Measurements from ENCODE around the gene DOCK10.

DOCK10 gene

DNA sequence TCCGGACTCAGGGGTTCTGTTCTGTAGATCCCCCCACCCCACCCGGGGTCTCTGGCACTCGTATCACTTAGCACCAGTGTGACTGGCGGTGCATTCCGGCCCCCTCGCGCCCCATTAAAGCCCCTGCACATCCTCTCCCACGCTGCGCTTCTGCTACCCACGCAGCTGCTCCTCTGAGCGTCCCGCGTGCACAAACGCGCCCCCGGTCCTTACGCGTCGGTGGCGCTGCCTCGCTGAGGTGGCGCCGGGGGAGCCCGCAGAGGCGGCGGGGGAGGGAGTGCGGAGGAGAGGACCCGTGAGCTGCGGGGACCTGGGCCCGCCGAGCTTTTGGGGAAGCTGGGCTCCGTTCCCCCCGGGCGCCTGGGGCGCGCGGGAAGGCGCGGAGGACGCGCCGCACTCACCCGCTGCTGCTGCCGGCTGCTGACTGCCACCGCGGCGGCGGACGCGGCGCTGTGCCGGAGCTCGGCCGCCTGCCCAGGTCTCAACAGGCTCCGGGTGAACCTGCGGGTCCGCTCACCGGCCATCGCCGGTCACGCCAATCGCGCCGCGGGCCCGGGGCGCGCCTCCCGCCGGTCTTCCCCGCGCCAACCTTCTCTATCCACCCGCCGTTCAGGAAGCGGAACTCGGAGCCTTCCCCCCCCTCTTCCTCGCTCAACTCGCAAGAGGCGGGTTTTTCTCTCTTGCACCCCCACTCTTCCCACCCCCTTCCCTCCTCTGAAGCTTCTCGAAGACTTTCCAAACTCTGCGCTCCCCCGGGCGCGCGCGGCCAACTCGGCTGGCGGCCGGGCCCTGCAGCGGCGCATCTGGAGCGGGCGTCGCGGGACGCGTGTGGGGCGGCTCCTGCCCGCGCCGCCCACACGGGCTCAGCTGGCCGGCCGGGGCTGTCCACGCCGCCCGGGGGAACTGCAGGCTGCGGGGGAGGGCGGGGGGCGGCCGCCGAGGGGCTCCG, at the start of gene DOCK10:
DOCK10 (minus strand) TSS at position 618 of the 949 bp plus-strand sequence; CDS start at position 524, 94 bp downstream.
- H3K4me3 ChIP-seq (ENCODE audit: low read depth, low read length) = peak within 1 kb of the TSS; percentile 96
- DNase-seq (ENCODE audit: low read depth) = peak; percentile 52
- TF ChIP-seq, protein P1, sequence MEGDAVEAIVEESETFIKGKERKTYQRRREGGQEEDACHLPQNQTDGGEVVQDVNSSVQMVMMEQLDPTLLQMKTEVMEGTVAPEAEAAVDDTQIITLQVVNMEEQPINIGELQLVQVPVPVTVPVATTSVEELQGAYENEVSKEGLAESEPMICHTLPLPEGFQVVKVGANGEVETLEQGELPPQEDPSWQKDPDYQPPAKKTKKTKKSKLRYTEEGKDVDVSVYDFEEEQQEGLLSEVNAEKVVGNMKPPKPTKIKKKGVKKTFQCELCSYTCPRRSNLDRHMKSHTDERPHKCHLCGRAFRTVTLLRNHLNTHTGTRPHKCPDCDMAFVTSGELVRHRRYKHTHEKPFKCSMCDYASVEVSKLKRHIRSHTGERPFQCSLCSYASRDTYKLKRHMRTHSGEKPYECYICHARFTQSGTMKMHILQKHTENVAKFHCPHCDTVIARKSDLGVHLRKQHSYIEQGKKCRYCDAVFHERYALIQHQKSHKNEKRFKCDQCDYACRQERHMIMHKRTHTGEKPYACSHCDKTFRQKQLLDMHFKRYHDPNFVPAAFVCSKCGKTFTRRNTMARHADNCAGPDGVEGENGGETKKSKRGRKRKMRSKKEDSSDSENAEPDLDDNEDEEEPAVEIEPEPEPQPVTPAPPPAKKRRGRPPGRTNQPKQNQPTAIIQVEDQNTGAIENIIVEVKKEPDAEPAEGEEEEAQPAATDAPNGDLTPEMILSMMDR (IDR thresholded peaks at IDR 0.05; ENCODE audit: insufficient read depth, low read depth, low read length, missing control alignments) = no peak

DNA sequence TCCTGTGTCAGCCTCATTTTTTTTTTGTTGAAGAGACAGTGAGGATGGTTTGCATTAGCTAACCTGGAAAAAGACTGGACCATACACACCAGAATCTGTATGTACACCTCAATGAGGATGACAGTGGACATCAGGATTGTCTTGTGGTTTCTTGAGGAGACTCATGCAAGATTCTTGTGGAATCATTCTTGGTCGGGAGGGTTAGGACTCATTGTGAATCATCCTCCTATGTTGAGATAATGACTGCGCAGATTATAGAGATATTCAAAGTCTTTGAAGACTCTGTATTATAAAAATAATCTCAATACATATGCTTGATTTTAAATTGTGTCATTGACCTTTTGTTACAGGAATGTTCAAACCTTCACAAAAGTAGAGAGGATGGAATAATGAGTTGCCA, 49.1 kb upstream of the DOCK10 start:
- H3K4me3 ChIP-seq (ENCODE audit: low read depth, low read length) = no peak overlapping the region
- TF ChIP-seq, protein P1 (IDR thresholded peaks at IDR 0.05; ENCODE audit: insufficient read depth, low read depth, low read length, missing control alignments) = no peak
- no peak for DNase-seq (ENCODE audit: low read depth)

DNA sequence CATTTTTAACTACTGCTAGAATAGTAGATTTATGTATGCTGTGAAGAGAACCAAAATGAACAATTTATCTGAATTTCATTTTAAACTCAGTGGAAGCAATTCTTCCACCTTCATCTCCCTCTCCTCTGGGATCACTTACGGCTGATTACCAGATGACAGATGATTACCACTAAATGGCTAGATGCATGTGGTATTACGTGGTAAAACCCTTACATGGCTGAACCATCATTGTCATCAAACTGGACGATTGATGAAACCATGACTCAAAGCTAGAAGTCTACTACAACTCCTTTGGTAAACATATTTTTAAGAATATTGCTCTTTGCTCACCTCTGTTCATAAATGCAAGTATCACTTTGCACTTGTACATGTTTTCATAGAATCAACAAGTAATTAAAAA, 48.5 kb upstream of the DOCK10 start:
- H3K4me3 ChIP-seq (ENCODE audit: low read depth, low read length) = no peak overlapping the region
- DNase-seq (ENCODE audit: low read depth) = no peak
- TF ChIP-seq, protein P1 (IDR thresholded peaks at IDR 0.05; ENCODE audit: insufficient read depth, low read depth, low read length, missing control alignments) = no peak

DNA sequence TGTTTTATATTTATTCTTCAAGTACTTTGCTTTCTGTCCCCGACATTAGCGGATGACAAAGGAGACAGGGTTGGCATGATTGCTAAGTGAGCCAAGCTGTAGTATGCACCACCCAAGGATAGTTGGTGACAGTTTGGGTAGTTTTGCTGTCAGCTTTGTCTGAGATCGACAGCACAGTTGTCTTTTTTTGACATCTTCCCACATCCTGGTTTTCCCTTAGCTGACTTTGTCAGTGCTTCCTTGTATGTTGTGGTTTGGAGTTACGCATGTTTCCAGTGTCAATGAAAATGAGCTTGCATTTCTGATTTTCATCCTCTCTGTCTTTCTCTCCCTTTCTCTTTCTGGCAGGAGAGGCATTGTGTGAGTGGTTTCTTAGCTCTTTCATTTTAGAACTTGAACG, 44.6 kb upstream of the DOCK10 start:
- no peak for DNase-seq (ENCODE audit: low read depth)
- TF ChIP-seq, protein P1 (IDR thresholded peaks at IDR 0.05; ENCODE audit: insufficient read depth, low read depth, low read length, missing control alignments) = no peak
- no peak overlapping the region for H3K4me3 ChIP-seq (ENCODE audit: low read depth, low read length)

DNA sequence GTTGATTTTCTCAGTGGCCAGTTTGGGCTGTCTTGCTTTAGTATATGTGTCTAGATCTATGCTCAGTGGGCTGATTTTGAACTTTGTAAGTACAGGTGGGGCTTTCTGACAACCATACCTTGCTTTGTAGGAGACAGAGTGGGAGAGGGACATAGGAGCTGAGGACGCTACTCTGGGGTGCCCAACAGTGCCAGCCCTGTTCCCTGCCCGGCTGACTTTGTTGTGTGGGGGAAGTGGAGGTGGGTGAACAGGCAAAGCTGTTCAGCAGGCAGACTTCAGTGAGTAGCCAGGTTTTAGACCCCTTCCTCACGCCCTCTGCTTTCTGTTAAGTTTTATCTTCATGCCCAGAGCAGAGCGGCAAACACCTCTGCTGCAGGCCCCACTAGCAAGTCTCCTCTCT, 44.2 kb upstream of the DOCK10 start:
- H3K4me3 ChIP-seq (ENCODE audit: low read depth, low read length) = no peak overlapping the region
- TF ChIP-seq, protein P1 (IDR thresholded peaks at IDR 0.05; ENCODE audit: insufficient read depth, low read depth, low read length, missing control alignments) = no peak
- no peak for DNase-seq (ENCODE audit: low read depth)

DNA sequence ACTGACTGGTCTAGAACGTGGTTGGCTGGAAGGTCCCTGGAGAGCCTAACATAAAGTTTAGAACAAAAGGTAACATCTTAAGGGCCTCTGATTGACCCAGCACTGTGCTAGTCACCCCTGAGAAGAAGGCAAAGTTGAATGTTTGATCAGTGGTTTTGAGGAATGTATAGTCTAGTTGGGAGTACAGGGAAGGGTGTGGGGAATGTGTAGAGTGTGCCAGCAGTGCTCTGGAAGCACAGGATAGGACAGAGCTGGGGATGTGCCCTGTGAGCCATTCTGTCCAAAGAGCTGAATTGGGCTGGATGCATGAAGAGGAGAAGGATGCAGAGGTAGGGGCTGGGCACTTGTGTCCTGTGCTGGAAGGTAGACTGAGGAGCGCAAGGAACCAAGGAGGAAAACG, 41.0 kb upstream of the DOCK10 start:
- DNase-seq (ENCODE audit: low read depth) = no peak
- TF ChIP-seq, protein P1 (IDR thresholded peaks at IDR 0.05; ENCODE audit: insufficient read depth, low read depth, low read length, missing control alignments) = no peak
- no peak overlapping the region for H3K4me3 ChIP-seq (ENCODE audit: low read depth, low read length)
